Pancreas (tissue), 10 donors: Measurements from ENCODE around the gene PHACTR3. TPM values are rescaled to one million over a fixed set of nuclear protein-coding genes. Genes with fewer than 3 reads are reported as not detected.

Experiments
- ATAC-seq, 4 donors: fragments of 200-7000 bp; cut with Tn5 transposase; one replicate each; pipeline versions ENCODE4 v1.8.0 to v1.9.1; 2020; ENCODE audit warnings: mild to moderate bottlenecking in 4 of 4, moderate library complexity in 4 of 4
- DNase-seq, 6 donors: peaks; one replicate each; pipeline ENCODE4 v3.0.0-alpha.2; 2020
- FAIRE-seq: peaks from 2 replicates; lab custom pipeline; 2012; peaks lifted over from hg19 to GRCh38; lab: Jason Lieb, UNC
- H3K27ac ChIP-seq, 4 donors: fragments of 200-600 bp; sonication (generic); 1 replicate in 3 of 4; 2 replicates in 1 of 4; pipeline versions ENCODE4 v1.5.0 to v1.8.0; 2020
- H3K27me3 ChIP-seq, 4 donors: fragments of 200-600 bp; one replicate each; pipeline ENCODE4 v1.8.0; 2021
- H3K36me3 ChIP-seq, 3 donors: fragments of 200-600 bp; sonication (generic) in 1 of 3; one replicate each; pipeline versions ENCODE4 v1.5.0 to v1.8.0; 2020 to 2021
- H3K4me1 ChIP-seq, 3 donors: fragments of 200-600 bp; one replicate each; pipeline ENCODE4 v1.8.0; 2021
- H3K4me3 ChIP-seq, 4 donors: fragments of 200-600 bp; sonication (generic) in 2 of 4; one replicate each; pipeline versions ENCODE4 v1.5.0 to v1.8.0; 2020 to 2021
- H3K9me3 ChIP-seq, 4 donors: fragments of 200-600 bp; one replicate each; pipeline ENCODE4 v1.8.0; 2021
- WGBS, 2 donors: extraction: QIAGEN DNeasy Blood & Tissue Kit; methylation state at CpG; one replicate each; pipeline ENCODE4 v1.1.7; 2013; 5-methylcytosine and 5-hydroxymethylcytosine counted together
- intact Hi-C, 3 donors: fragments of 100-400 bp; cut with DNase I; formaldehyde crosslinking; loops; one replicate each; pipeline versions ENCODE4 v1.11.1 to v1.14.2; 2022
- polyA plus RNA-seq, 2 donors: library from polyadenylated mRNA; stranded (reverse); fragments of 200-250 nt; gene quantifications; one replicate each; pipeline ENCODE4 v1.2.3, GENCODE V29; 2013
- total RNA-seq, 6 donors: library from RNA; stranded (reverse); fragmentation: NEBNext Ultra II Directional in 4 of 6; extraction: Animal tissue kit (Norgen Biotek cat#: 25700) in 4 of 6; gene quantifications; one replicate each; pipeline versions ENCODE4 v1.2.1 to v1.2.4, GENCODE V29; 2021 to 2023
- TF ChIP-seq, protein P1 (sequence below), 4 donors: fragments of 200-600 bp; sonication (generic) in 3 of 4; IDR thresholded peaks; one replicate each; pipeline versions ENCODE4 v1.5.0 to v1.8.0; 2021; ENCODE audit warnings: antibody characterized with exemption in 4 of 4
- donor health status: healthy with polysubstance abuse.
- donor health status: DM: no; HTN: no; CAD: no; lungs with moderate emphysema.
- donor health status: DM: no; HTN: no; CAD: no.
- donor health status: control.
- donor health status: control.
- donor health status: Bipolar disorder and iron deficiency.
- donor health status: DM: yes; HTN: yes; CAD: no.
- donor health status: DM: no; HTN: no; CAD: no.
- donor health status: DM: no; HTN: no; CAD: no.
- donor health status: DM: yes; HTN: yes; CAD: no.

PHACTR3 gene
- total and polyA plus RNA-seq, 8 donors: 0.14 to 1.5 (median 0.35) TPM; not detected in 3

DNA sequence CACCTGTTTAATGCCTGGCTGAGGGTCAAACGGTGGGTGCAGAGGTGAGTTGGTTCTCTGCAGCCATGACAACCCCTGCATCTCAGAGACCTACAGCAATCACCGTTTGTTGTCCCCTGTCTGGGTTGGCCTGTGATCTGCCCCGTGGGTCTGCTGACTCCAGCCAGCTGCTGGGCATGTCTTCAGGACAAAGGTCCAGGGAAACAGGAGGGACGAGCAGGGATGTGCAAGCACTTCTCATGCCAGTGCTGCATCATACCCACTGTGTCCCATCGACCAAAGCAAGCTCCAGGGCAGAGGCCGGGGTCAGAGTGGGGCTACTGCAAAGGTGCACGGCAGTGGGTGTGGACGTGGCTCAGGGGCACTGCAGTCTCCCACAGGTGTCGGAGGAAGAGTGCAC lies 150.2 kb downstream of the PHACTR3 start:
- FAIRE-seq (no peak), DNase-seq (no peak), ATAC-seq (no peak)
- intact Hi-C loops: loop anchor here in 1 of 3 donors (10.0 kb wide), 1 partner anchor 150 kb away; the partner anchor contains the start of gene PHACTR3
- peaks cover 0 to 7% (median 0%) of the 10 kb centered on the region in 4 donors for H3K27me3 ChIP-seq
- no peaks in the 10 kb centered on the region for H3K36me3 ChIP-seq
- 27 to 32% methylated on average over 9 of the region's 9 CpGs for WGBS, 2 donors
- H3K27ac ChIP-seq: no peak overlapping the region
- no peaks in the 10 kb centered on the region for H3K9me3 ChIP-seq
- TF ChIP-seq, protein P1, sequence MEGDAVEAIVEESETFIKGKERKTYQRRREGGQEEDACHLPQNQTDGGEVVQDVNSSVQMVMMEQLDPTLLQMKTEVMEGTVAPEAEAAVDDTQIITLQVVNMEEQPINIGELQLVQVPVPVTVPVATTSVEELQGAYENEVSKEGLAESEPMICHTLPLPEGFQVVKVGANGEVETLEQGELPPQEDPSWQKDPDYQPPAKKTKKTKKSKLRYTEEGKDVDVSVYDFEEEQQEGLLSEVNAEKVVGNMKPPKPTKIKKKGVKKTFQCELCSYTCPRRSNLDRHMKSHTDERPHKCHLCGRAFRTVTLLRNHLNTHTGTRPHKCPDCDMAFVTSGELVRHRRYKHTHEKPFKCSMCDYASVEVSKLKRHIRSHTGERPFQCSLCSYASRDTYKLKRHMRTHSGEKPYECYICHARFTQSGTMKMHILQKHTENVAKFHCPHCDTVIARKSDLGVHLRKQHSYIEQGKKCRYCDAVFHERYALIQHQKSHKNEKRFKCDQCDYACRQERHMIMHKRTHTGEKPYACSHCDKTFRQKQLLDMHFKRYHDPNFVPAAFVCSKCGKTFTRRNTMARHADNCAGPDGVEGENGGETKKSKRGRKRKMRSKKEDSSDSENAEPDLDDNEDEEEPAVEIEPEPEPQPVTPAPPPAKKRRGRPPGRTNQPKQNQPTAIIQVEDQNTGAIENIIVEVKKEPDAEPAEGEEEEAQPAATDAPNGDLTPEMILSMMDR (IDR thresholded peaks at IDR 0.05): no peak
- no peaks in the 10 kb centered on the region for H3K4me1 ChIP-seq
- no peak overlapping the region for H3K4me3 ChIP-seq

DNA sequence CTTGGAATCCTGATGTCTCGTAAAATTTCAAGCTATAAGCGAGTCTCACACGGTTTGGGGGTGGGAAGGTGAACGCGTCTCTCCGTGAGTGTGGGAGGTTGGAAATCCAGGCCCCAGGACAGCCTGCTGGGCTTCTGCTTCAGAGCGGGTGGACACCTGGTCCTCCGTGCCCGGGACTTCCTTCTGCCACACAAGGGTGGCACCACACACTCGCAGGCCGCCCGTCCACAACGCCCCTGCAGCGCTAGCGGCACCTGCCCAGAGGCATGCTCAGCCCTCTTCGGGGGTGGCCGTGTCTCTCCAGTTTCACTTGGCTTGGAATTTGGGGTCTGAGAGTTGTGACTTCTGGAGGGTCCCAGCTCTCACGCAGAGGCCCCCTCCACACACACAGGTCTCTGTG lies 151.9 kb downstream of the PHACTR3 start:
- Histone ChIP-seq H3K4me3 (no peak overlapping the region), H3K9me3 (no peaks in the 10 kb centered on the region), H3K4me1 (no peaks in the 10 kb centered on the region), H3K27me3 (no peaks in the 10 kb centered on the region), H3K36me3 (no peaks in the 10 kb centered on the region), H3K27ac (no peak overlapping the region)
- WGBS, 2 donors: 67 to 81% methylated on average over 18 of the region's 18 CpGs
- intact Hi-C loops: loop anchor here in 1 of 3 donors (10.0 kb wide), 1 partner anchor 151 kb away; the partner anchor contains the start of gene PHACTR3
- ATAC-seq (no peak), FAIRE-seq (no peak), DNase-seq (peak in 1 of 6 donors; percentile 4)
- TF ChIP-seq, protein P1 (IDR thresholded peaks at IDR 0.05): no peak

DNA sequence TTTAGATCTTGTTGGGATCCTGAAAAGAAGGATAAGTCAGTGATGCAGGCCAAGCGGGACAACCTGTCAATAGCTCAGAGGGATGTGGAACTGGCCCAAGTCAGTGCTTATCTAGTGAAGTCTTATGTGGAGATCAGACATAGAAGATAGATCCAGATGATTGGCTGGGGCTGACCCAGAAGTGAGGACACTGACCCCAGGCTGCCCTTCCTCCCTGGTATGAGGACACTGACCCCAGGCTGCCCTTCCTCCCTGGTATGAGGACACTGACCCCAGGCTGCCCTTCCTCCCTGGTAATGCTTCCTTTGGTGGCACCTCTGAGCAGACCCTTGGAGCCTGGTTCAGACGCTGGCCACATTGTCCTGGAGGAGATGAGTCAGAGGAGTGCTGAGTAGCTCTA lies 159.7 kb downstream of the PHACTR3 start:
- no peak overlapping the region for H3K27ac ChIP-seq
- DNase-seq (no peak), ATAC-seq (no peak), FAIRE-seq (no peak)
- no peaks in the 10 kb centered on the region for H3K27me3 ChIP-seq
- intact Hi-C loops: no loop called here
- TF ChIP-seq, protein P1 (IDR thresholded peaks at IDR 0.05): no peak
- H3K4me3 ChIP-seq: no peak overlapping the region
- WGBS, 2 donors: 66% methylated on average over 2 of the region's 2 CpGs
- no peaks in the 10 kb centered on the region for H3K9me3 ChIP-seq
- no peaks in the 10 kb centered on the region for H3K4me1 ChIP-seq
- no peaks in the 10 kb centered on the region for H3K36me3 ChIP-seq

DNA sequence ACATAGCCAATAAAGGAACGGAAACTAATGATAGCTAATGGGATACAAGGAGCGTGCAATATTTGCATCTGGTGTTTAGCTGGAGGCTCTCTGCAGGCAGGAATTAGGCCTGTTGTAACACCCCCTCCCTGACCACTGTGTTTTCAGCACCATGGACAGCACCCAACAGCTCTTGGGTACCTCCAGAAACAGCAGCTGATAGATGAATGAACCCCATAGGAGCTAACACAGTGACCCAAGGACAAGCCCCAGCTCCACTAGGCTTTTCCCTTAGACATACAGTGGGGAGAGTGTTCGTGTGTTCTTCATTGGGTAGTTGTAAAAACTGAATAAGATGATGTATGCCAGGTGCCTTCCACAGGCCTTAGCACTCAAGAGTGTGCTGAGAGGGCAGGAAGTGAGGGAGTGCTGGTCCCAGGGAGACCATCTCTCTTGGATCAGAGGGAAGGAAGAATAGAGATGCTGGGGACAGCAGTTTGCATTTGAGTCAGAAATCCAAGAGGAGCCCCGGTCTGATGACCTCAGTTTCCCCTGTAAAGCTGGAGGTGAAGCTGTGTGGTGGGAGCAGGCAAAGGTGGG lies 161.3 kb downstream of the PHACTR3 start:
- TF ChIP-seq, protein P1 (IDR thresholded peaks at IDR 0.05): no peak
- Histone ChIP-seq H3K36me3 (no peaks in the 10 kb centered on the region), H3K27me3 (no peaks in the 10 kb centered on the region), H3K9me3 (no peaks in the 10 kb centered on the region), H3K4me1 (no peaks in the 10 kb centered on the region), H3K27ac (no peak overlapping the region), H3K4me3 (no peak overlapping the region)
- WGBS, 2 donors: 66 to 77% methylated on average over 4 of the region's 4 CpGs
- no peak for FAIRE-seq
- ATAC-seq: no peak
- DNase-seq: no peak
- intact Hi-C loops: no loop called here

DNA sequence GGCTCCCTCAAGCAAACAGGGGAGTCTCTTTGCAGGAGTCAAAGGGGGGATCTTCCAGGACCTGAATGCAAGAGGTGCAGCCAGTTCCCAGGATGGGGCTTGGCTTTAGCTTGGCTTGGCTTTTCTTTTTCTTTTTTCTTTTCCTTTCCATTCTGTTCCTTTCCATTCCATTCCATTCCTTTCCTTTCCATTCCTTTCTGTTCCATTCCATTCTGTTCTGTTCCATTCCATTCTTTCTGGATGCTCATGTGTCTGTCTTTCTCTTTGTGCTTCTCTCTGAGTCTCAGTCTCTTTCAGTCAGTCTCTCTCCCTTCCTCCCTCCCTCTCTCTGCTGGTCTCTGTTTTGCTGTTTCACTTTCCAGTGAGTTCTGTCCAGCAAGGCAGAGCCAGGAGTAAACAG lies 163.3 kb downstream of the PHACTR3 start:
- intact Hi-C loops: no loop called here
- no peaks in the 10 kb centered on the region for H3K27me3 ChIP-seq
- H3K36me3 ChIP-seq: no peaks in the 10 kb centered on the region
- no peak overlapping the region for H3K4me3 ChIP-seq
- H3K4me1 ChIP-seq: no peaks in the 10 kb centered on the region
- H3K9me3 ChIP-seq: no peaks in the 10 kb centered on the region
- H3K27ac ChIP-seq: no peak overlapping the region
- no peak for FAIRE-seq
- DNase-seq: no peak
- TF ChIP-seq, protein P1 (IDR thresholded peaks at IDR 0.05): no peak
- no peak for ATAC-seq
